ENCODE data around the gene KIF19.
"Not testable (repeated sequence)": the region's sequence is repeated elsewhere in the genome, so short reads cannot be mapped to it uniquely, and the experiment has no call there.

KIF19 gene

GRCh38 chr17:74405311-74405710 lies 79.3 kb downstream of the KIF19 start:
- H3K4me1 Mint-ChIP-seq (ENCODE audit: low read depth); H3K36me3 Mint-ChIP-seq (ENCODE audit: low read depth); intact Hi-C loops (cut with micrococcal nuclease); H3K27ac Mint-ChIP-seq; H3K4me3 Mint-ChIP-seq; H3K9me3 Mint-ChIP-seq: not testable (repeated sequence)
- peaks cover 35% of the 10 kb centered on the region for H3K27me3 Mint-ChIP-seq

All from dendritic cell treated with granulocyte-macrophage colony-stimulating factor and Interleukin-4, amounts not matched to agents 40 ng/mL and 50 ng/mL, for 4 days (primary cell).